IPS DF 4.7 (cell line): ENCODE measurements around the gene HUS1B.

Experiments used
- DNase-seq: peaks from one replicate; pipeline ENCODE4 v3.0.0-alpha.2; 2013; ENCODE audit warnings: low spot score; ENCODE audit errors: extremely low read depth

The HUS1B gene

DNA sequence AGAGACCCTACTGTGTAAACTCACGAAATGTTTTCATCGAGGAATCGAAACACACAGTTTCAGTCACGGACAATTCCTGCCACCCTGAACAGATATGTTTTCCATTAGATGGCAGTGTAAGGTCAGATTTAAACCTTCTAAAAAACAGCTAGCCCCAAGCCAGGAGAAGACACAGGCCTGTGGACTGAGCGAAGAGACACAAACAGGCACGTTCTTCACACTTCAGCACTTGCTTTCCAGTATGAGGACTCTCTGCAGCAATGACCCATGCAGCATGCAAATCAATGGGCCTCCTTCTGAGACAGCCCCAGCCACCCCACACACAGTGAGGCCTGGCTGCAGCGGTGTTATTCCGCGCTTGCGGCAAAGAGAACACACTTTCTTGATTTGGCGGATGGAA lies 31.9 kb downstream of the HUS1B start:
- no peak for DNase-seq

DNA sequence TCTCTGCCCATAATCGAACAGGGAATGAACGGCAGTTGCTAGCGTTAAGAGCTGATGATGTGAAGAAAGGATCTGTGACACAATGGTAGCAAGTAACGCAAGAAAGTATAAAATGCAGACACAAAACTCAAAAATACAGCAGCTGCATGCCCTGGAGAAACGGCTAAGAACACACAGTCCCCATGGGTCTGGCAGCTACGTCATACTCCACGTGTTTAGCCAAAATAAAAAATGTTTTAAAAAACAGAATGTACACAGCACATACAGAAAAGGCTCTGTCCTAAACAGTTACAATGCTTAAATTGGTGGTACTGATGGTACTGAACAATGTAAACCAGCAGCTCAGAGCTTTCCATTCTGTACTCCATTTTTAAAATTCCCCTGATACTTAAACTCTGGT lies 34.4 kb downstream of the HUS1B start:
- DNase-seq: no peak

DNA sequence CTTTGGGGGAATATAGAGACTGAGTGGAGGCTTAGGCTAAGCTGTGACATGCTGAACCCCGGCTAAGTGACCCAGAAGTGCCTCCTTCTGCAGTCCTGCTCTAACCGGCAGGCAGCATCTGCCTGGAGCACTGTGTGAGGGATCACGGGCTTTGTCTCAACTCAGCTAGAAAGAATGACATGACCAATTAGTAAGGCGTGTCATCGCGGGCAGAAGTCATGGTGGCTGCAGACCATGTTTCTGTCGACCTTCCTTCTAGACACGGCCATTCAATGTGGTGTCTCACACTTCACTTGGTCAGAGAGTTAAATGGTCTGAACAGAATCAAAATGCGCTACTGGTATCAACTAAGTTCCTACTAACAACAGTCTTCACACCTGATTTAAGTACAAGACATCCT lies 35.0 kb downstream of the HUS1B start:
- DNase-seq: no peak

DNA sequence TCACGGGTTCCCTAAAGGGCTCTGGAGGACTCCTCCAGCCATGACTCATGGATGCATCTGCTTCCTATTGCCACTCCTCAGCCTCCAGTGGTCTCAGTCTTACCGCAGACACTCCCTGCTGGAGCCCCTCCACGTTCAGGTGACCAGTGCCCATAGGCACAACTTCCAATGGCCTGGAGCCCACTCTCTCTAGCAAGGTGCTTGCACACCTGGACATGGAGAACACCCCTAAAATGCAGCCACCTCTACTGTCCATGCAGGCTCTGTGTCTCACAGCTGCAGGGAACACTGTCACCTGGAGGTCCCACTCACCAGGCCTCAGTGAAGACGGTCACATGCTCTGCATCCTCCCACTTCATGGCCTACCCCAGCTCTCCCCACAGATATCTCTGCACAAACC lies 36.0 kb downstream of the HUS1B start:
- no peak for DNase-seq

DNA sequence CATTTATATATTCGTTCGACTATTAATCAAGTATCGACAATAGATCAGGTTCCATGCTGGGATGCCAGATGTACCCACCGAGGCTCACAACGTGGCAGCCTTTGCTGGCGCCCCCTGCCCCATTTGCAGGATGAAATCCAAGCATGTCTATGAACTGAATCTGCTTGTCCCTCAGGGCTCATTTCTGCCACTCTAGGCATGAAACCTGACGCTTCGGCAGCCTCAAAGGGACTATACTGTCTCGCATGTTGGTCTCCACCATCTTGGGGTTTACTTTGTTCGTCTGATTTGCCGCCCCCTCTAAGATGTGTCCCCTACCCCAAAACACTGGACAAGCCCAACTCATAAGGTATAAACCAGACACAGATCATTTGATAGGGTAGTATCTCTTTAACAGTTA lies 36.7 kb downstream of the HUS1B start:
- no peak for DNase-seq

DNA sequence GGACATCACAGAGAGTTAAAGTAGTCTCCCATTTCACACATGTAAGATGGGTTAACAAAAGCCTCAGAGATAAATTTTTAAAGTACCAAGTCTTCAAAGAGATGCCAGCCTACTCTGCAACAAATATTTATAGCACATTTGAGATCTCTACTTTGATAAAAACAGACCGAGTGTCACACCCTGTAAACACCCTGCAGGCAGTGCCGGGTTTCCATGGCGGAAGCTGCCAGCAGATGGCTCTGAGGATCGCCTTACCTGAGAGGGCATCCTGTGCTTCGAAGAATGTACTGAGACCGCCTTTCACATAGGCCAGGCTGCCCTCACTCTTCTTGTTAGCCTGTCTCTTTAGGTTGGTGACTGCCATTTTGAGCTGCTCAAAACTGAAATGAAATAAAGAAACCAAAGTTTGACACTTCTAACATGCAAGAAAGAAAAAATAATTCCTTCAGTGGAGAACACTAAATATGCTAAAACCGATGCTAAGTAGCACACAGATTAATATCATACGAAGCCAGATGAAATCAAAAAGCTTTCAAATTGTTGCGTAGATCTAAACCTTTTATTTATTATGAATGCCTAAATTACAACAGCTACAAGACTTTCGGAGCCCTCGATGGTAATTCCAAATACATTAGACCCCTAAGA lies 39.3 kb downstream of the HUS1B start:
- no peak for DNase-seq

DNA sequence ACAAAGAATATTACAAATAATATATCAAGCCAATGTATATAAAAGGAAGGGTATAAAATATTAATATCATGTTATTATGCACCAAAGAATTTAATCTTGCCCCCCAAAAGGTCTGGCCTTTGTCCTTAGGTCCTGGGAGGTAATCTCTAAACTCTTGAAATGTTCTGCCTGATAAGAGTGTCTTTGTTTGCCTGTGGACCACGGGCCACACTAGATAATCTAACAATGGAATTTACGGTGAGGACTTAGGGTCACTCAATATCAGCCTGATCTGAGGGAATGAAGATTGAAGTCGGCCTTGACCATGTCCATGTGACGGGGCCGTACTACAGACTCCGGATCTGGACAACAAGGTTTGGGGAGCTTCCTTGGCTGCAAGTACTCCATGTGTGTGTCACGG lies 42.9 kb downstream of the HUS1B start:
- DNase-seq: no peak

DNA sequence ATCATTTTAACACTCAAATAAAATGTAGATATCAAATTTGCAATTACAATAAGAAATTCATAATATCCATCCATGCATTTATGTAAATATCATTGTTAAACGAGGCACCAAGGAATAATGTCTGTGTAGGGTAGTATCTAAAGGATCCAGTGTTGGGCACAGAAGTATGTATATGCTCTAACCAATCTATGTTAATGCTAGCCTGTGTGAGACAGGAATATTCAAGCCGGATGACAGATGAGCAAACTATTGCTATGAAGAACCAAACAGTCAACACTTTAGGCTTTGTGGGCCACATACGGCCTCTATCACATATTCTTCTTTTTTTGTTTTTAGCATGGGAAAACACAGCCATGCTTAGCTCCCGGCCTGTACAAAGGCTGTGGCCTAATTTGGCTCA lies 45.0 kb downstream of the HUS1B start:
- DNase-seq: no peak

DNA sequence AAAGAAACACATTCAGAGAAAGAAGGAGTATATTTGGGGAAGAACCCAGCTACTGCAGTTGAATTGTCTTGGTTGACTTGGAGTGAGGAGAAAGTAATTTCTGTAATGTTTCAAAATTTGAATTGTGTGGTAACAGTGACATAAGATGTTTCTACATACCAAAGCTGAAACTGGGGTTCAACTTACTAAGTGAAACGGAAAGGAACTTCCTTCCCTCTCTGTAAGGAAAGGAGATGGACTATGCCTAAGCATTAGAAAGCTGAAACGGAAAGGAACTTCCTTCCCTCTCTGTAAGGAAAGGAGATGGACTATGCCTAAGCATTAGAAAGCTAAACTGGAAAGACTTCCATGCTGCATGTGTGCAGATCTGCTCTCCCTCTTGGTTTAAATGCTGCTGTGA lies 46.0 kb downstream of the HUS1B start:
- DNase-seq: no peak

DNA sequence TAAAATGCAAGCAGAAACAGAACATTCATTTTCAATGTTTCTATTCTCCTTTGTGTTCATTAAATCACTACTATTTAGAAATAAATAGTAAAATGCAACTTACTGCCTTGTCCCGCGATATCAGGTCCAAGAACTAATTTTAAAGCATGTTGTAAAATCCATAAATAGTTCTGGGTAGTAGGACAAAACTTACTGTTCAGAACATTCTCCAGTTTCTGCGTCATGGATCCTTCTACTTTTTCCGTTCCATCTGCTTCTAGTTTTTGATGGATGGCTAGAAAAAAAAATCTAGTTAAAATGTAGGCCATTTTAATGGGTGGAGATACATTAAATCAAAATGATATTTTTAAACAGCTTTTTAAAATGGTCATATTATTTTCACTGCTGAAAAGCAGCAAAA lies 47.0 kb downstream of the HUS1B start:
- no peak for DNase-seq

DNA sequence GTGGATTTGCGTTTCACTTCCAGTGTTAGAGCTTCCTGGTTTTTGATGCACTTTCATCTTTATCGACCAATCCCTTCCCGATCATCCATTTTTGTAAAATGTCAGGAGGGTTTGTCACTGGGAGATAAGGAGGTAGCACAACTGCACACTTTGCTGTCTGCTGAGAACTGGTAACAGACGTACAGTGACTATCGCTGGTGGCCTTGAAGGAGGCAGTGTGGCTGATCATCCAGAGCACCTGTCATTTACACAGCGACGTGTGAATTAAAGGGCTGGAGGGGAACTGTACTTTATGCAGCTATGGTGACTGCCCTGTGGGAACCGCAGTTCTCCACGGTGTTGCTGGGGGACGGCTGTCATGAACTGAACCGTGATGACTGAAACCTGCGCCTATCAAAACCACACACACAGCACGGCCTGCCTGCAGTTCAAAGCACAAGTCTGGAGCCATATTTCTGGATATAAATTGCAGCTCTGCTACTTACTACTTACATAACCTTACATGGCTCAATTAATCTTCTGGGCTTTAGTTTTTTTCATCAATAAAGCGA lies 50.0 kb downstream of the HUS1B start:
- no peak for DNase-seq
